GM19452 (cell line): ENCODE data around the gene GFPT2.

Experiments
- ATAC-seq: cut with Tn5 transposase; IDR thresholded peaks from one replicate; pipeline ENCODE4 v1.9.1; 2021; ENCODE audit not compliant: unreplicated experiment

Gene GFPT2

GRCh38 chr5:180287868-180288267 is 65.3 kb downstream of the GFPT2 start:
- no peak for ATAC-seq

GRCh38 chr5:180287404-180287803 is 65.7 kb downstream of the GFPT2 start:
- no peak for ATAC-seq

DNA sequence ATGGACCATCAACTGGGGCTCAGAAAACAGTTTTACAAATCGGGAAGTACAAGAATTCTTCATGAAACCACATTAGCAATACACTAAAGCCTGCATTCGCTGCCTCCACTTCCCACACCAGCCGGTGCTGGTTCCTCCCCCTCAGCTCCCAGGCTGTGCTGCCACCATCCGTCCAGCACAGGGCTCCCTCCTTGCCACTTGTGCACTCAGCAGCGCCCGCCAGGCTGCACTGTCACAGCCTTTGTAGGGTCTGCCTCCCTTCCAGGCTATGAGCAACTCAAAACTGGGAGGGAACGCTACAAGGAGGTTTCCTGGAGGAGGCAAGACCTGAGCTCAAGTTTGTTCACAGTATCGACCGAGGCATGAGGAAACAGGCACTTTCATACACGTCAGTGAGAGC is 69.0 kb downstream of the GFPT2 start:
- ATAC-seq: no peak

DNA sequence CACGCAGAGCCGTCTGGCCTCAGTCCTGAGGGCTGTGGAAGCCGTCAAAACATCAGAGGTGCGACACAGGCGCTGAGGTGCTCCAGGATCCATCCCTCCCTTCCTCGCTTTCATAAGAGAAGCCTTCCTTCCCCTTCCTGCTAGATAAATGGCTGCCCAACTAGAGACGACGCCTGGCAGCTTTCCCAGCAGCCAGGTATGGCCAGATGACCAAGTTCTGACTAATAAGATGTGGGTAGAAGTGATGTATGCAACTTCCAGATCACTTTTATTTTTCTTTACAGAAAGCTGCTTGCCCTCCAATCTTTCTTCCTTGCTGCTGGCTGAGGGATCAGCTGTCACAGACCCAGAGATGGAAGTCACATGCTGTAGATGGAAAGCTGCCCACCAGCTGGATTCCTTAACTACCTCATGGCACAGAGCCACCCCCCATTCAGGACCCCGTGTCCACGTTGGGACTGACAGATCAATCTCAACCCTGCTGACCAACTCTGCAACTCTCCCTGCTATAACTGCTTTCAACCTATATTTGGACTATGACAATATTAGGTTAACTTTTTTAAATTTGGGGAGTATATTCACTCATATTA is 70.0 kb downstream of the GFPT2 start:
- no peak for ATAC-seq

GRCh38 chr5:180282281-180282680 is 70.9 kb downstream of the GFPT2 start:
- ATAC-seq: no peak

DNA sequence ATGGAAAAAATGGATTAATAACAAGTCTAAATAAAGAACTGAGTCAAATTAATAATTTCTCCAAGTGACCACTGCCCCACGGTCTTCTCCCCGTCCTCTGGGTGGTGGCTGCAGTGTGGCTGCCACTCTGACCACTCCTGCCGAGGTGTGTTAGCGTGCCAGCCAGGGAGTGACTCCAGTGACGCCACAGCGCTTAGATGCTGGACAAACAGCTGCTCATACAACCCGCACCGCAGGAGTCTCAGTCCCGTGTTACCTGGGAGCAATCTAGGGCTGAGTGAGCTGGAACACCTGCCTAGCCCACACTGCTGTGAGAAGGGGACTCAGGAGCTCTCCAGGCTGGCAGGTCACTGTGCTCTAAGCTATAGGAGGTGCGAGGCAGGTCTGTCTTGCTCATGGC is 71.4 kb downstream of the GFPT2 start:
- ATAC-seq: no peak

DNA sequence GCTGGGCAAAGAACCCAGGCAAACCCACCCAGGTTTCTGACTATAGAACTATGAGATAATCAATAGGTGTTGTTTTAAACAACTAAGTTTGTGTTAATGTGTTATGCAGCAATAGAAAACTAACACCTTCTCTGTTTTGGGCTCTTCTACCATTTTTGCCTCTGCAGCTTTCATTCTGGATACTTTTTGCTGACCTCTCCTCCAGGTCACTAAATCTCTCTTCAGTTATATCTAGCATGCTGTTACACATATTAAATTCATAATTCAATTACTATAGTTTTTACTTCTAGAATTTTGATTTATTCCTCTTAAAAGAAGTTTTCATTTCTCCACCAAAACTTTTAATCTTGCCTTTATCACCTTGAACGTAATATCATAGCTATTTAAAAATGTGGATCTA is 78.4 kb downstream of the GFPT2 start:
- no peak for ATAC-seq

- no peak for ATAC-seq
These were observed 81.9 kb downstream of the GFPT2 start for GRCh38 chr5:180271221-180271620.

- ATAC-seq: no peak
These were observed 93.9 kb downstream of the GFPT2 start for GRCh38 chr5:180259260-180259611.

GRCh38 chr5:180253036-180253824 is 99.9 kb downstream of the GFPT2 start:
- ATAC-seq: no peak

- no peak for ATAC-seq
These were observed 101.2 kb downstream of the GFPT2 start for GRCh38 chr5:180251887-180252286.

GRCh38 chr5:180251141-180251540 is 102.0 kb downstream of the GFPT2 start:
- ATAC-seq: no peak
